Epithelial cell of proximal tubule (primary cell): ENCODE data around the gene CAMSAP3. TPM values are rescaled to one million over a fixed set of nuclear protein-coding genes. Genes with fewer than 3 reads are reported as not detected.

Experiments used
- DNase-seq: peaks from one replicate; pipeline ENCODE4 v3.0.0-alpha.2; 2011; ENCODE audit warnings: low read depth
- H3K4me3 ChIP-seq: 2 replicates; pipeline ENCODE4 v1.5.1; 2011; ENCODE audit warnings: low read depth, mild to moderate bottlenecking, low read length
- CTCF ChIP-seq: conservative IDR thresholded peaks from 2 replicates; pipeline ENCODE4 v1.5.1; 2012; ENCODE audit warnings: low read depth, mild to moderate bottlenecking, low read length
- total RNA-seq: library from RNA; depleted of rRNA; stranded (reverse); fragments of >200 nt; gene quantifications from 2 replicates; pipeline ENCODE4 v1.2.3, GENCODE V29; 2015

CAMSAP3 gene
- total RNA-seq, 1 donor from 2014 or later, result 12.4 TPM

DNA sequence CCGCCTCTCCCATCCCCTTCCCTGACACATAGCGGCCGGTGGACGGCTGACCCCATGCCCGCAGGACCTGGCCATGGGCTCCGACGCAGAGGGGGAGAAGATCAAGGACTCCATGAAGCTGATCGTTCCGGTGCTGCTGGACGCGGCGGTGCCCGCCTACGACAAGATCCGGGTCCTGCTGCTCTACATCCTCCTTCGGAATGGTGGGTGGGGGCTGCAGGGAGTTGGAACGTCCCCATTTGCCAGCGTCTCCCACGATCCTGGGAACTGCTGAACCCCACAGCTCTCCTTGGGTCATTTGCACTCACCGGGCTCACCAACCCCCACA is 48.9 kb downstream of the CAMSAP3 start:
- TF ChIP-seq CTCF, result no peak
- H3K4me3 ChIP-seq, result no peak overlapping the region
- no peak for DNase-seq

GRCh38 chr19:7645163-7645562 is 49.5 kb downstream of the CAMSAP3 start:
- no peak for TF ChIP-seq CTCF
- DNase-seq, result no peak
- no peak overlapping the region for H3K4me3 ChIP-seq

DNA sequence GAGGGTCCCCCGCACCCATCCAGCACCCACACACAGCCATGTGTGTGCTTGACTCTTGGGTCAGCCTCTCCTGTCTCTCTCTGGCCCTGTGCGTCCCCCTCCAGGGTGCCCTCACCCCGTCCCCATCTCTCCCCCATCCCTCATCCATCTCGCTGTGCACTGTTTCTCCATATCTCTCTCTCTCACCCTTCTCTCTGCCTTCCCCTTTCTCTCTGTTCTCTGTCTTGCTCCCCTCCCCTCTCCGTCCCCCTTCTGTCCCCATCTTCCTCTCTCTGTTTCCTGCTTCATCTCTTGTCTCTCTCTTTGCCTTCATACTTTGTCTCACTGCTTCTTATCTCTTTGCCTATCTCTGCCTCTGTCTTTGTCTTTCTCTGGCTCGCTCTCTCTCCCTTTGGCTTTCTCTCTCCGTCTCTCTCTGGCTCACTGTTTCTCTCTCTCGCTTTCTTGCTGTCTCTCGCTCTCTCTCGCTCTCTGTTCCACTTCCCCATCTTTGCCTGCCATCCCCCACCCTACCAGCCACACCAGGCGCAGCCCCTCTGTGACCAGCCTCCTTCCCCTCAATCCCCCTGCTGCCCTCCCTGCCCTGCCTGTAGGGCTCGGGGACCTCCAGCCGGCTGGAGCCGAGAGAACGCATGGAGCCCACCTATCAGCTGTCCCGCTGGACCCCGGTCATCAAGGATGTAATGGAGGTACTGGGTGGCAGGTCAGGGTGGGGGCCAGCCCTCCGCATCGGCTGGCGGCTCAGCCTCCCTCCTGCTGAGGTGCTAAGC is 50.2 kb downstream of the CAMSAP3 start:
- no peak for TF ChIP-seq CTCF
- DNase-seq, result no peak
- H3K4me3 ChIP-seq, result no peak overlapping the region

DNA sequence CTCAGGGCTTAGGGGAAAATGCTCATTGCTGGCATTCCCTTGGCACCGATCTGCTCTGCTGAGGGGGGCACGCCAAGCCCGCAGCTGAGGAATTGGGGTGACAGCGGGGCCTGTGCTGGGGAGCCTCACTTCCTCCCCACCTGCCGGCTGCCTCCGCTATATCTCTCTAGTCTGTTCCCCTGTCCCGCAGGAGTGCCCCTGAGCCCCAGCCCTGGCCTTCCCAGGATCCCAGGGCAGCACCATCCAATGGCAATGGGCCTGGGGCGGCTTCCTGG is 50.7 kb downstream of the CAMSAP3 start:
- no peak overlapping the region for H3K4me3 ChIP-seq
- no peak for DNase-seq
- no peak for TF ChIP-seq CTCF

DNA sequence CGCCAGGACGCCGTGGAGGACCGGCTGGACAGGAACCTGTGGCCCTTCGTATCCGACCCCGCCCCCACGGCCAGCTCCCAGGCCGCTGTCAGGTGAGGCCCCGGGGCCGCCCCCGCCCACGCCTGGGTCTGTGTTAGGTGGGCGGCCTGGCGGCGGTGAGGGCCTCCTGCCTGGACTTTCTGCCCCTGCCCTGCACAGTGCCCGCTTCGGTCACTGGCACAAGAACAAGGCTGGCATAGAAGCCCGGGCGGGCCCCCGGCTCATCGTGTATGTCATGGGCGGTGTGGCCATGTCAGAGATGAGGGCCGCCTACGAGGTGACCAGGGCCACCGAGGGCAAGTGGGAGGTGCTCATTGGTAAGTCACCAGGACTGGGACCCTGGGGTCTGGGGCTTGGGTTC is 51.5 kb downstream of the CAMSAP3 start:
- TF ChIP-seq CTCF, result no peak
- no peak overlapping the region for H3K4me3 ChIP-seq
- no peak for DNase-seq

DNA sequence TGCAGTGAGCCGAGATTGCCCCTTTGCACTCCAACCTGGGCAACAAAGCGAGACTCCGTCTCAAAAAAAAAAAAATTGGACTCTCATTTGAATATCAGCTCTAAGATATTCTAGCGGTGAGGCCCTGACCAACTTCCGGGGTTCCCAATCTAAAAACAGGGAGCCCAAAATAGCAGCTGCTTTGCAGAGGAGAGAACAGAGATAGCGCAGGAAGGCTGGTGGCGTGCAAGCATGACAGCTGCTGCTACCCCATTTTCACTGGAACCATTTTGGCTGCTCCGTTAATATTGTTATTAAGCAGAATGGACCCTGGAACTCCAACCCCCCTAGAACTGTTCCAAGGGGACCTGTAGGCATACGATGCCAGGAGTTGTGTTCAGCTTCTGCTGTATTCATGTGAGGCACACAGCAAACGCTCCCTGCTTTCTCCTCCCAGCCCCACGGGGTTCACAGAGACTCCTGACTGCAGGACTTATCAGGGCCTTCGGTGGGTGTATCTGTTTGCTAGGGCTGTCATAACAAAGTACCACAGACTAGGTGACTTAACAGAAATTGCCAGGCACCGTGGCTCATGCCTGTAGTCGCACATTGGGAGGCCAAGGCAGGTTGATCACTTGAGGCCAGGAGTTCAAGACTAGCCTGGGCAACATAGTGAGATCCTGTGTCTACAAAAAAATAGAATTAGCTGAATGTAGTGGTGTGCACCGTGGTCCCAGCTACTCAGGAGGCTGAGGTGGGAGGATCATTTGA is 52.8 kb downstream of the CAMSAP3 start:
- H3K4me3 ChIP-seq, result no peak overlapping the region
- no peak for TF ChIP-seq CTCF
- no peak for DNase-seq

- no peak for TF ChIP-seq CTCF
- no peak overlapping the region for H3K4me3 ChIP-seq
- no peak for DNase-seq
These were observed 54.5 kb downstream of the CAMSAP3 start for GRCh38 chr19:7650148-7650547.
